Prostate gland (tissue), 1 donor: Measurements from ENCODE around the gene ULK3.

Experiments used
- POLR2A ChIP-seq: fragments of 450-650 bp; IDR thresholded peaks from one replicate; pipeline ENCODE4 v1.6.1; 2016; ENCODE audit warnings: antibody characterized with exemption, mild to moderate bottlenecking
- POLR2AphosphoS5 ChIP-seq: sonication (generic); formaldehyde crosslinking; IDR thresholded peaks from one replicate; pipeline ENCODE4 v1.6.1; 2017; ENCODE audit warnings: antibody characterized with exemption

- TF ChIP-seq POLR2A = no peak
- no peak for TF ChIP-seq POLR2AphosphoS5
Measured at GRCh38 chr15:74867466-74868038, 24.6 kb upstream of the ULK3 start.
